Cardiac fibroblast (primary cell): ENCODE data around the gene TUT1.

Source experiments
- DNase-seq, 2 donors: peaks; one replicate each; pipeline versions ENCODE4 v3.0.0 to v3.0.0-alpha.2; 2010; ENCODE audit warnings: low read depth in 2 of 2
- H3K4me3 ChIP-seq, 2 donors: replicated peaks in 1 of 2; 1 replicate in 1 of 2; 2 replicates in 1 of 2; pipeline ENCODE4 v1.5.1; 2011; ENCODE audit warnings: low read depth in 2 of 2, low read length in 2 of 2, mild to moderate bottlenecking in 2 of 2, moderate library complexity in 1 of 2
- CTCF ChIP-seq: IDR thresholded peaks from one replicate; pipeline ENCODE4 v1.5.1; 2011; ENCODE audit warnings: low read depth, mild to moderate bottlenecking, low read length, inconsistent platforms

TUT1 gene

GRCh38 chr11:62542750-62543567, 48.4 kb downstream of the TUT1 start:
- peak overlapping the region; percentile 93 to 95 for H3K4me3 ChIP-seq
- peak; percentile 87 to 88 for DNase-seq
- peak; percentile 98 for TF ChIP-seq CTCF

GRCh38 chr11:62542111-62542745, 49.1 kb downstream of the TUT1 start:
- no peak for TF ChIP-seq CTCF
- peak overlapping the region; percentile 93 to 95 for H3K4me3 ChIP-seq
- no peak for DNase-seq

GRCh38 chr11:62540804-62541701, 50.3 kb downstream of the TUT1 start:
- no peak for TF ChIP-seq CTCF
- no peak for DNase-seq
- peak overlapping the region in 1 of 2 donors; percentile 95 for H3K4me3 ChIP-seq

GRCh38 chr11:62539238-62539925, 51.9 kb downstream of the TUT1 start:
- H3K4me3 ChIP-seq: peak overlapping the region; percentile 8 to 33
- DNase-seq: peak; percentile 87 to 93
- TF ChIP-seq CTCF: no peak

- DNase-seq: no peak
- H3K4me3 ChIP-seq: peak overlapping the region in 1 of 2 donors; percentile 33
- no peak for TF ChIP-seq CTCF
These were observed 52.7 kb downstream of the TUT1 start for GRCh38 chr11:62538470-62539237.
